HG03196 (cell line): ENCODE data around the gene LHFPL6.

Source experiments
- ATAC-seq: cut with Tn5 transposase; IDR thresholded peaks from one replicate; pipeline ENCODE4 v1.9.1; 2021; ENCODE audit not compliant: unreplicated experiment

LHFPL6 gene

GRCh38 chr13:39318161-39318560, 284.8 kb downstream of the LHFPL6 start:
- ATAC-seq = no peak

- no peak for ATAC-seq
Observed at GRCh38 chr13:39317291-39317690, 285.7 kb downstream of the LHFPL6 start.

- no peak for ATAC-seq
Observed at GRCh38 chr13:39315796-39316195, 287.2 kb downstream of the LHFPL6 start.

- no peak for ATAC-seq
Observed at GRCh38 chr13:39313721-39314120, 289.3 kb downstream of the LHFPL6 start.

GRCh38 chr13:39312596-39312995, 290.4 kb downstream of the LHFPL6 start:
- no peak for ATAC-seq

GRCh38 chr13:39311619-39312018, 291.4 kb downstream of the LHFPL6 start:
- ATAC-seq = no peak

GRCh38 chr13:39310961-39311360, 292.0 kb downstream of the LHFPL6 start:
- no peak for ATAC-seq

GRCh38 chr13:39306639-39307589, 296.1 kb downstream of the LHFPL6 start:
- ATAC-seq = peak; percentile 90

GRCh38 chr13:39302820-39303219, 300.2 kb downstream of the LHFPL6 start:
- no peak for ATAC-seq

GRCh38 chr13:39298951-39299350, 304.0 kb downstream of the LHFPL6 start:
- ATAC-seq = no peak

- ATAC-seq = no peak
Observed at GRCh38 chr13:39297664-39298171, 305.3 kb downstream of the LHFPL6 start.

GRCh38 chr13:39297023-39297422, 306.0 kb downstream of the LHFPL6 start:
- ATAC-seq = no peak

GRCh38 chr13:39296193-39296592, 306.8 kb downstream of the LHFPL6 start:
- ATAC-seq = no peak
